IPS-18a (cell line): Measurements from ENCODE around the gene NHLH1.

Experiments
- H3K27ac ChIP-seq: one replicate; pipeline ENCODE4 v1.5.1; 2013; ENCODE audit warnings: low read length
- H3K27me3 ChIP-seq: one replicate; pipeline ENCODE4 v1.6.1; 2013; ENCODE audit warnings: mild to moderate bottlenecking, low read length; ENCODE audit not compliant: control insufficient read depth, insufficient read depth
- H3K36me3 ChIP-seq: one replicate; pipeline ENCODE4 v1.6.1; 2013; ENCODE audit warnings: low read depth, low read length; ENCODE audit not compliant: control insufficient read depth
- H3K4me1 ChIP-seq: one replicate; pipeline ENCODE4 v1.6.1; 2013; ENCODE audit warnings: low read depth, low read length; ENCODE audit not compliant: control insufficient read depth
- H3K4me3 ChIP-seq: one replicate; pipeline ENCODE4 v1.5.1; 2013; ENCODE audit warnings: low read length
- H3K9ac ChIP-seq: one replicate; pipeline ENCODE4 v1.6.1; 2013; ENCODE audit warnings: mild to moderate bottlenecking, low read length, moderate library complexity
- H3K9me3 ChIP-seq: one replicate; pipeline ENCODE4 v1.6.1; 2013; ENCODE audit warnings: low read depth, low read length; ENCODE audit not compliant: control insufficient read depth

NHLH1 gene

GRCh38 chr1:160342953-160343869 lies 23.7 kb upstream of the NHLH1 start, which contains the start of the genes COPA and NCSTN:
COPA (minus strand) TSS chr1:160343250; CDS start chr1:160343170, 80 bp downstream.
NCSTN (plus strand) TSS chr1:160343383; CDS start chr1:160343397, 14 bp downstream.
- peak within 1 kb of the TSS; percentile 94 for H3K9ac ChIP-seq
- H3K4me3 ChIP-seq = peak within 1 kb of the TSS; percentile 96
- H3K27me3 ChIP-seq = no peaks in the 10 kb centered on the region
- H3K9me3 ChIP-seq = no peaks in the 10 kb centered on the region
- no peaks in the 10 kb centered on the region for H3K4me1 ChIP-seq
- H3K27ac ChIP-seq = peak within 1 kb of the TSS; percentile 72
- peaks cover 28% of the 10 kb centered on the region for H3K36me3 ChIP-seq

- Histone ChIP-seq H3K4me3 (peak overlapping the region; percentile 96), H3K9me3 (no peaks in the 10 kb centered on the region), H3K9ac (peak overlapping the region; percentile 94), H3K27me3 (no peaks in the 10 kb centered on the region), H3K4me1 (no peaks in the 10 kb centered on the region), H3K36me3 (peaks cover 28% of the 10 kb centered on the region), H3K27ac (no peak overlapping the region)
These were observed 22.6 kb upstream of the NHLH1 start for GRCh38 chr1:160344241-160344640.

- no peak overlapping the region for H3K27ac ChIP-seq
- H3K4me3 ChIP-seq = no peak overlapping the region
- no peak overlapping the region for H3K9ac ChIP-seq
- H3K9me3 ChIP-seq = no peaks in the 10 kb centered on the region
- H3K36me3 ChIP-seq = peaks cover 28% of the 10 kb centered on the region
- H3K27me3 ChIP-seq = no peaks in the 10 kb centered on the region
- H3K4me1 ChIP-seq = no peaks in the 10 kb centered on the region
These were observed 21.9 kb upstream of the NHLH1 start for GRCh38 chr1:160344936-160345335.

GRCh38 chr1:160346463-160346862 lies 20.4 kb upstream of the NHLH1 start:
- Histone ChIP-seq H3K27me3 (no peaks in the 10 kb centered on the region), H3K4me3 (no peak overlapping the region), H3K36me3 (peaks cover 37% of the 10 kb centered on the region), H3K4me1 (no peaks in the 10 kb centered on the region), H3K9me3 (no peaks in the 10 kb centered on the region), H3K9ac (no peak overlapping the region), H3K27ac (no peak overlapping the region)

GRCh38 chr1:160346958-160347357 lies 19.9 kb upstream of the NHLH1 start:
- peaks cover 42% of the 10 kb centered on the region for H3K36me3 ChIP-seq
- H3K9ac ChIP-seq = no peak overlapping the region
- no peaks in the 10 kb centered on the region for H3K27me3 ChIP-seq
- no peak overlapping the region for H3K4me3 ChIP-seq
- H3K4me1 ChIP-seq = no peaks in the 10 kb centered on the region
- no peak overlapping the region for H3K27ac ChIP-seq
- no peaks in the 10 kb centered on the region for H3K9me3 ChIP-seq

- H3K27ac ChIP-seq = no peak overlapping the region
- H3K27me3 ChIP-seq = no peaks in the 10 kb centered on the region
- peaks cover 88% of the 10 kb centered on the region for H3K36me3 ChIP-seq
- H3K4me1 ChIP-seq = no peaks in the 10 kb centered on the region
- H3K9me3 ChIP-seq = no peaks in the 10 kb centered on the region
- no peak overlapping the region for H3K4me3 ChIP-seq
- no peak overlapping the region for H3K9ac ChIP-seq
These were observed 15.2 kb upstream of the NHLH1 start for GRCh38 chr1:160351629-160352028.

- H3K27me3 ChIP-seq = no peaks in the 10 kb centered on the region
- no peak overlapping the region for H3K27ac ChIP-seq
- H3K9me3 ChIP-seq = no peaks in the 10 kb centered on the region
- H3K9ac ChIP-seq = no peak overlapping the region
- no peaks in the 10 kb centered on the region for H3K4me1 ChIP-seq
- no peak overlapping the region for H3K4me3 ChIP-seq
- H3K36me3 ChIP-seq = peaks cover 96% of the 10 kb centered on the region
These were observed 14.3 kb upstream of the NHLH1 start for GRCh38 chr1:160352555-160352954.

- Histone ChIP-seq H3K4me1 (no peaks in the 10 kb centered on the region), H3K9me3 (no peaks in the 10 kb centered on the region), H3K27me3 (no peaks in the 10 kb centered on the region), H3K4me3 (no peak overlapping the region), H3K36me3 (peaks cover 97% of the 10 kb centered on the region), H3K27ac (no peak overlapping the region), H3K9ac (no peak overlapping the region)
These were observed 13.6 kb upstream of the NHLH1 start for GRCh38 chr1:160353223-160353622.

- H3K4me3 ChIP-seq = no peak overlapping the region
- H3K27me3 ChIP-seq = no peaks in the 10 kb centered on the region
- no peaks in the 10 kb centered on the region for H3K9me3 ChIP-seq
- H3K27ac ChIP-seq = no peak overlapping the region
- peaks cover 91% of the 10 kb centered on the region for H3K36me3 ChIP-seq
- no peak overlapping the region for H3K9ac ChIP-seq
- no peaks in the 10 kb centered on the region for H3K4me1 ChIP-seq
These were observed 12.4 kb upstream of the NHLH1 start for GRCh38 chr1:160354388-160354985.

GRCh38 chr1:160357286-160358002 lies 9.4 kb upstream of the NHLH1 start:
- Histone ChIP-seq H3K27ac (no peak overlapping the region), H3K9ac (no peak overlapping the region), H3K4me3 (no peak overlapping the region), H3K27me3 (no peaks in the 10 kb centered on the region), H3K4me1 (peaks cover 7% of the 10 kb centered on the region), H3K9me3 (no peaks in the 10 kb centered on the region), H3K36me3 (peaks cover 76% of the 10 kb centered on the region)

GRCh38 chr1:160358073-160358472 lies 8.8 kb upstream of the NHLH1 start:
- Histone ChIP-seq H3K9ac (no peak overlapping the region), H3K27ac (no peak overlapping the region), H3K4me3 (no peak overlapping the region), H3K27me3 (no peaks in the 10 kb centered on the region), H3K36me3 (peaks cover 69% of the 10 kb centered on the region), H3K9me3 (no peaks in the 10 kb centered on the region), H3K4me1 (peaks cover 14% of the 10 kb centered on the region)
